ENCODE measurements around the gene NLRP6.
"Not testable (repeated sequence)": the region's sequence is repeated elsewhere in the genome, so short reads cannot be mapped to it uniquely, and the experiment has no call there.

Gene NLRP6

DNA sequence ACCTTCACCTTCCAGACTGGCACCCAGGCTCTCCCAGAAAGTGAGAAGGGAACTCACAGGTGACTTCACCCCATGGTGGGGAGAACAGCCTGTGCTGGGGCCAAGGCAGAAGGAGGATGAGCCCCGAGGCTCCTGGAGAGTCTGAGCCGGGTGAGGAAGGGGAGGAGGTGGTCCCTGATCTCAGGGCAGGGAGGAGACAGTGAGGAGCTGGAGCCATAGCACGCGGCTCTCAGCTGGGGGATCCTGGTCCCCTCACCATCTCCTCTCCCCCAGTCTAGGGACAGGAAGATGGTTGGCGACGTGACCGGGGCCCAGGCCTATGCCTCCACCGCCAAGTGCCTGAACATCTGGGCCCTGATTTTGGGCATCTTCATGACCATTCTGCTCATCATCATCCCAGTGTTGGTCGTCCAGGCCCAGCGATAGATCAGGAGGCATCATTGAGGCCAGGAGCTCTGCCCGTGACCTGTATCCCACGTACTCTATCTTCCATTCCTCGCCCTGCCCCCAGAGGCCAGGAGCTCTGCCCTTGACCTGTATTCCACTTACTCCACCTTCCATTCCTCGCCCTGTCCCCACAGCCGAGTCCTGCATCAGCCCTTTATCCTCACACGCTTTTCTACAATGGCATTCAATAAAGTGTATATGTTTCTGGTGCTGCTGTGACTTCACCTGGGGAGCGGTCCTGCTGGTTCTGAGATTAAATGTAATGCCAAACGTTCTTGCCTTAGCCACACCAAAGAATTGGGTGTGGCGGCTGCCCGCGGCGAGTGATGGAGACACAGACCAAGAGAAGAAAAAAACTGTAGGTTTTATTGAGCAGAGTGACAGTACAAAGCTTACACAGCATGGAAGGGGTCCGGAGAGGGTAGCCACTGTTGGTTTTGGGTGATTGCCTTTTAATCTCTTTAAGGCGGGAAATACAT lies 30.8 kb downstream of the NLRP6 start:
- not testable (repeated sequence) for DNase-seq (ENCODE audit: low read depth)

DNA sequence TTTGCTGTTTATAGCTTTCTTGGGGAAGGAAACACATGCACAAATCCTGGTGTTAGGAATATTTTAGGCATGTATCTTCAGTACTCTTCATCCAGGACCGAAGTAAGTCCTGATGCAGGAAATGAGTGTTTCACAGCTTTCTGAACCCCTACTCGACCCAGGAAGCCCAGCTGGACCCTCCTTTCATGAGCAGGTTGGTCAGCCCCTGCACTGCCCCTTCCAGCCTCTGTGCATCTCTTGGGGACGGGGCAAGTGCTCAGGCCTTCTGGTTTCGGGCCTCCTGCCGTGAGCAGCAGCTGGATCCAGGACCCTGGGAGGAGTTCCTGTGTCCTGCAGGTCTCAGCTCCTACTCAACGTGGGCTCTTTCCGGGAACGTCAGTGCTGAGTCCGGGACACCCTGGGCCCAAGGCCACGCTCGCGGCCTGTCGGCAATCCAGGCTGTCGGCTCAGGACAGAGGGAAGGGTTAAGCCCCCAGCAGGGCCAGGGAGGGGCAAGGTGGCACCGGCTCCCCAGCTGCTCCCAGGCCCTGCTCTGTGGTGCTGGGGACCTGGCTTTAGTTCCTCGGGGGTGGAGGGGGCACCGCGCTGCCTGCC lies 31.9 kb downstream of the NLRP6 start:
- not testable (repeated sequence) for DNase-seq (ENCODE audit: low read depth)

- DNase-seq (ENCODE audit: low read depth), result not testable (repeated sequence)
These were observed 33.0 kb downstream of the NLRP6 start for GRCh38 chr11:311013-311748.

GRCh38 chr11:312092-312816 lies 34.0 kb downstream of the NLRP6 start:
- no peak for DNase-seq (ENCODE audit: low read depth)

GRCh38 chr11:313304-313786 lies 35.1 kb downstream of the NLRP6 start:
- DNase-seq (ENCODE audit: low read depth), result no peak

DNA sequence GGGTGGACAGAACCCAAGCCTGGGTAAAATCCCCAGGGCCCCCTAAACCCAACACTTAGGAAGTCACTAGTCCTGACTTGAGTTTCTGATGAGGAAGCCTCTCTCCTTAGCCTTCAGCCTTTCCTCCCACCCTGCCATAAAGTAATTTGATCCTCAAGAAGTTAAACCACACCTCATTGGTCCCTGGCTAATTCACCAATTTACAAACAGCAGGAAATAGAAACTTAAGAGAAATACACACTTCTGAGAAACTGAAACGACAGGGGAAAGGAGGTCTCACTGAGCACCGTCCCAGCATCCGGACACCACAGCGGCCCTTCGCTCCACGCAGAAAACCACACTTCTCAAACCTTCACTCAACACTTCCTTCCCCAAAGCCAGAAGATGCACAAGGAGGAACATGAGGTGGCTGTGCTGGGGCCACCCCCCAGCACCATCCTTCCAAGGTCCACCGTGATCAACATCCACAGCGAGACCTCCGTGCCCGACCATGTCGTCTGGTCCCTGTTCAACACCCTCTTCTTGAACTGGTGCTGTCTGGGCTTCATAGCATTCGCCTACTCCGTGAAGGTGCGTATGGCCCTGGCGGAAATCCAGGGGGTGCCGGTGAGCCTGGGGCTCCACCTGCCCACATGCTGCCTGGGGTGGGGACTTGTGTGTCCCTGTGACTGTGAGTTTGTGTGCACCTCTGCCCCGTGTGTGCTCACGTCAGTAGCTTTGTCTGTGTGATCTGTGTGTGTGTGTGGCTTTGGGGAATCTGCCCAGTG lies 35.8 kb downstream of the NLRP6 start, which contains the start of gene IFITM1:
TSS of gene IFITM1 (plus strand) at position 254 of the 767 bp plus-strand sequence. CDS start at position 385, 131 bp downstream.
- DNase-seq (ENCODE audit: low read depth), result peak; percentile 53

GRCh38 chr11:314554-314875 lies 36.3 kb downstream of the NLRP6 start:
- DNase-seq (ENCODE audit: low read depth), result not testable (repeated sequence)

DNA sequence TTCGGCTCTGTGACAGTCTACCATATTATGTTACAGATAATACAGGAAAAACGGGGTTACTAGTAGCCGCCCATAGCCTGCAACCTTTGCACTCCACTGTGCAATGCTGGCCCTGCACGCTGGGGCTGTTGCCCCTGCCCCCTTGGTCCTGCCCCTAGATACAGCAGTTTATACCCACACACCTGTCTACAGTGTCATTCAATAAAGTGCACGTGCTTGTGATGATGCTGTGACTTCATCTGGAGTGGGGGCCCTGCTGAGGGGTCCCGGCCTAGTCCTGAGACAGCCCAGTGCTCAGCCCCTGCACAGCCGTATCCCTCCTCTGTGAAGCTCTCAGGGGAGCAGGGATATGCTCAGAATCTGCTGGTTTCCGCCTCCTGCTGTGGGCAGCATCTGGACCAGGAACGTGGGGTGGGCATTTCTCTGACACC lies 36.9 kb downstream of the NLRP6 start:
- DNase-seq (ENCODE audit: low read depth), result no peak

GRCh38 chr11:315516-315994 lies 37.3 kb downstream of the NLRP6 start:
- DNase-seq (ENCODE audit: low read depth), result no peak

DNA sequence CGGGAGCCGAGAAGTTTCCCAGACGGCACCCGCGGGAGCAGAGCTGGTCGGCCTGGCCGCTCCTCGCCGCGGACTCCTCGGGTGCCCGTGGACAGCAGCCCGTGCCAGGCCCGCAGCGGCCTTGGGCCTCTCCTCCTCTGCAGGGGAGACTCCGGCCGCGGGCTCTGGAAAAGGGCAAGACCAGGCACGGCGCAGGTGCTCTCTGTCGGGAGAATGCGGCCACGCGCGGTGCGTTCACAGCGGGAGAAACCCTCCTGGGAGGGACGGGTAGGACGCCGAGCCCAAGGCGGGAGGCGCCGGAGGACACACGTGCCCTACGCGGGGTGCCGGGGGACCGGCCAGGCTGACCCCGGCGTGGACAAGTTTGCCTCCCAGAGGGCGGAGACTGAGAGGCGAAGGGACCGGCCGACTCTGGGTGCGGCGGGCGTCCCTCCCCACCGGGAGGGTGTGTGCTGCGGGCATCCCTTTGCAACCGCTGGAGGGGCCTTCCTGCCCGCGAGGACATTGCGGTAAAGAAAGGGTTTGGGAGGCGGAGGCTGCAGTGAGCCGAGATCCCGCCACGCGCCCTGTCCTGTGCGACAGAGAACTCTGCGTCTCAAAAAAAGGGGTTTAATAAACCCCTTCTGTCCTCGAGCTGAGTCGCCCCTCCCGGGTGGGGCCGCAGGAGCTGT lies 38.0 kb downstream of the NLRP6 start:
- DNase-seq (ENCODE audit: low read depth), result no peak

- no peak for DNase-seq (ENCODE audit: low read depth)
These were observed 38.7 kb downstream of the NLRP6 start for GRCh38 chr11:316891-317301.

DNA sequence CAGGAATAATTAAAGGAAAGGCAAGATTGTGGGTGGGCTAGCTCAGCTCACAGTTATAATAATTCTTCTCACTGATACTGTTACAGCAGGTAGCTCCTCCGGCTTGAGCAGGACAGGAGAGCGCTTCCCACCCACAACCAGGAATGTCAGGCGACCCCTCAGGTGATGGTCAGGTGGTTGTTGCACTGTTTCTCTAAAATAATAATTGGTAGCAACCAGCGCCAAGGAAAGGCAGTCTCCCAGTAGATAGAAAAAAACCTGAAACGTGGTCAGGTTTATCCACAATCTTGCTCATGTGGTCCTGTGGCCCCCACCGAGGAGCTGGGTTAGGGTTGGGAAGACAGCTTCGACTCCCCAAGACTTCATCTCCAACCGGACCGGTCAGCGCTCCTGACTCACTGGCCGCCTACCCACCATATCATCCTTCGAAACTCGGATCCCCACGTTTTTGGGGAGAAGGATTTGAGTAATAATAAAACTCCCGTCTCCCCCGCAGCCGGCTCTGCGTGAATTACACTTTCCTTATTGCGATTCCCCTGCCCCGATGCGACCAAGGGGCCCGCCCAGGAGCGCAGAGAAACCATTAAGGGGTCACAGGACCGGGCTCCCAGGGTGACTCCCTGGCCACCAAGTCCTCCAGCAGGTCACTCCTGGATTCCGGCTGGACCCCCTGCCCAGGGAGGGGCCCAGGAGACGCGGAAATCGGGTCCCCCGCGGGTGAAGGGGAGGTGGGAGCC lies 39.6 kb downstream of the NLRP6 start:
- not testable (repeated sequence) for DNase-seq (ENCODE audit: low read depth)

DNA sequence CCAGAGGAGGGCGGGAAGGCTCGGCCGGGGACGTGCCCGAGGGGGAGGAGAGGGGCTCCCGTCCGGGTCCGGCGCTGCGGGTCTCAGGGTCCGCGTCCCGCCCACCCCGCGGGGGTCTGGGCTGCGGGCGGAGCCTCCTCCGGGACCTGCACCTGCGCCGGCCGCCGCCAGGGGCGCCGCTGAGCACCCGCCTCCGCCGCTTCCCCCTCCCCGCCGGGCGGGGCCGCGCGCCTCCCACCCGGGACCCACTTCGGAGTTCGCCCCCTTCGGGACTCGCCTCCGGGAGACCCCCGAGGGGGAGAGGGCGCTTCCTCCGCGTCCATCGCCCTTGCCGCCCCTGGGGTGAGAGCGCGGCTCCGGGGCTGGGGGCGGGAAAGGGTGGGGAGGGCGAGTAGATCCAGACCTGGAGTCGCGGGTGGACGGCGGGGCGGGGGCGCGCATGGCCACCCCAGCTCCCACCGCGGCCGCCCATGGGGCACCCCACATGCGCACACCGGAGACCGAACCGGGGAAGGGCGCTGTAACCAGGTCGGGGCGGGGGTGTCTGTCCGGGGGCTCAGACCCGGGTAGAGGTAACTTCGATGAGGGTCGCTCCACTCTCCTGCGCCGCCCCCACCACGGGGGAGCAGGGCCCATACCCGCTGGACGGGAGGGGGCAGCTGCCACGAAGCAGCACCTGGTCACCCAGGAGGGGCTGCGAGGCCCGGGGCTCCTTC lies 40.4 kb downstream of the NLRP6 start:
- DNase-seq (ENCODE audit: low read depth), result not testable (repeated sequence)

- DNase-seq (ENCODE audit: low read depth), result not testable (repeated sequence)
These were observed 41.1 kb downstream of the NLRP6 start for GRCh38 chr11:319121-319887.

GRCh38 chr11:319888-320273 lies 41.7 kb downstream of the NLRP6 start:
- DNase-seq (ENCODE audit: low read depth), result not testable (repeated sequence)

DNA sequence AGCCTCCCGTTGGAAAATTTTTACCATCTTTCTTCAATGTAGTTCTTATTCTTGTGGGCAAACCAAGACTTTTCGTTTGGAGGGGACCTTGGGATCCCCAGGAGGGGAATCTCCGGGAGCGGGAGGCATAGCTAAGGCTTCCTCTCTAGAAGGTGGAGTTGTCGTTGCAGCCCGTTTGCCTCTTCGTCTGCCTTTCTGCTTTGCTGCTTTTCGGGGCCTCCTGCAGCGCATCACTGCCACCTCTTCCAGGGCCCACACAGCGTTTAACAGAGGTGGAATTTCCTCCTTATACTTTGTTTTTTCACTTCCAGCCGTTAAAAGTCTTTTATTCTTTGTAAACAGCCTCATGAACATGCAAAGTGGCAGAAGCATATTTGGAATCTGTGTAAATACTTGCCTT lies 45.9 kb downstream of the NLRP6 start:
- DNase-seq (ENCODE audit: low read depth), result no peak

- DNase-seq (ENCODE audit: low read depth), result not testable (repeated sequence)
These were observed 46.6 kb downstream of the NLRP6 start for GRCh38 chr11:324593-325517.
